Gastrocnemius medialis (tissue), 4 donors: ENCODE results near the gene XPA. TPM values are rescaled to one million over a fixed set of nuclear protein-coding genes. Genes with fewer than 3 reads are reported as not detected.

Experiments
- ATAC-seq, 2 donors: fragments of 150-250 bp; one replicate each; pipeline ENCODE4 v1.9.1; 2016
- DNase-seq, 2 donors: peaks; one replicate each; pipeline ENCODE4 v3.0.0-alpha.2; 2019
- H3K27ac ChIP-seq, 4 donors: fragments of 200-600 bp; sonication (generic); 1 replicate in 1 of 4; 2 replicates in 3 of 4; pipeline ENCODE4 v1.5.1; 2016 to 2018; ENCODE audit warnings: mild to moderate bottlenecking in 2 of 4, moderate library complexity in 1 of 4
- H3K27me3 ChIP-seq, 3 donors: fragments of 200-600 bp; sonication (generic) in 2 of 3; 1 replicate in 1 of 3; 2 replicates in 2 of 3; pipeline versions ENCODE4 v1.5.1 to v1.6.0; 2016 to 2019; ENCODE audit warnings: mild to moderate bottlenecking in 1 of 3, moderate library complexity in 1 of 3
- H3K36me3 ChIP-seq, 2 donors: fragments of 200-600 bp; sonication (generic) in 1 of 2; one replicate each; pipeline ENCODE4 v1.5.1; 2017 to 2018
- H3K4me1 ChIP-seq, 2 donors: fragments of 200-600 bp; sonication (generic) in 1 of 2; one replicate each; pipeline ENCODE4 v1.5.1; 2016 to 2017; ENCODE audit warnings: mild to moderate bottlenecking in 2 of 2
- H3K4me3 ChIP-seq, 4 donors: fragments of 200-600 bp; sonication (generic) in 3 of 4; 1 replicate in 1 of 4; 2 replicates in 3 of 4; pipeline ENCODE4 v1.5.1; 2016 to 2019; ENCODE audit warnings: mild to moderate bottlenecking in 2 of 4
- H3K9me3 ChIP-seq, 3 donors: fragments of 200-600 bp; sonication (generic) in 2 of 3; 1 replicate in 1 of 3; 2 replicates in 2 of 3; pipeline ENCODE4 v1.5.1; 2016 to 2019
- CTCF ChIP-seq, 5 experiments: fragments of 450-650 bp in 3 of 5; fragments of 200-600 bp in 2 of 5; sonication (generic) in 2 of 5; IDR thresholded peaks in 4 of 5; conservative IDR thresholded peaks in 1 of 5; 1 replicate in 4 of 5; 2 replicates in 1 of 5; pipeline ENCODE4 v1.5.1; 2016 to 2019; ENCODE audit warnings: antibody characterized with exemption in 5 of 5, mild to moderate bottlenecking in 3 of 5, moderate library complexity in 3 of 5
- POLR2A ChIP-seq, 2 donors: fragments of 450-650 bp; IDR thresholded peaks; one replicate each; pipeline ENCODE4 v1.6.1; 2017; ENCODE audit warnings: antibody characterized with exemption in 2 of 2, mild to moderate bottlenecking in 2 of 2, moderate library complexity in 2 of 2
- in situ Hi-C, 4 donors: fragments of 200-750 bp; cut with MboI; loops; one replicate each; pipeline versions ENCODE4 v1.15.0 to v1.8.0; 2017; ENCODE audit warnings: low sequenced_read_pairs in 4 of 4
- intact Hi-C: fragments of 100-400 bp; cut with DNase I; formaldehyde crosslinking; loops from one replicate; pipeline ENCODE4 v1.15.1; 2023; ENCODE audit warnings: low total_unique reads
- total RNA-seq, 4 donors: library from RNA; depleted of rRNA; stranded (reverse); fragments of >200 nt; gene quantifications; one replicate each; pipeline versions ENCODE4 v1.1.0 to v1.2.3, GENCODE V29; 2016

XPA gene
- total RNA-seq, 4 donors from 2014 or later = 4.8 to 14.8 (median 9.7) TPM

- in situ Hi-C loops = no loop called here
- no peak for TF ChIP-seq POLR2A (IDR thresholded peaks at IDR 0.05)
- no peak for TF ChIP-seq CTCF (IDR thresholded peaks at IDR 0.05 in 4 of 5, conservative IDR thresholded peaks at IDR 0.05 in 1 of 5)
- Histone ChIP-seq H3K27ac (no peak overlapping the region), H3K4me1 (no peaks in the 10 kb centered on the region), H3K36me3 (no peaks in the 10 kb centered on the region), H3K4me3 (no peak overlapping the region), H3K9me3 (no peaks in the 10 kb centered on the region), H3K27me3 (no peaks in the 10 kb centered on the region)
- DNase-seq (no peak), ATAC-seq (no peak)
- intact Hi-C loops = no loop called here
Observed at GRCh38 chr9:97726716-97727115, 29.6 kb upstream of the XPA start.

- Histone ChIP-seq H3K4me1 (no peaks in the 10 kb centered on the region), H3K4me3 (no peak overlapping the region), H3K36me3 (no peaks in the 10 kb centered on the region), H3K9me3 (no peaks in the 10 kb centered on the region), H3K27me3 (no peaks in the 10 kb centered on the region), H3K27ac (no peak overlapping the region)
- in situ Hi-C loops (loop anchor here in 3 of 4 donors (25.0 kb wide), 1 partner anchor 538 kb away; the partner anchor contains the start of gene TBC1D2 (in 3 of the 3)), intact Hi-C loops (no loop called here)
- ATAC-seq (no peak), DNase-seq (no peak)
- no peak for TF ChIP-seq CTCF (IDR thresholded peaks at IDR 0.05 in 4 of 5, conservative IDR thresholded peaks at IDR 0.05 in 1 of 5)
- TF ChIP-seq POLR2A (IDR thresholded peaks at IDR 0.05) = no peak
Observed at GRCh38 chr9:97723819-97724218, 26.7 kb upstream of the XPA start.

- H3K27ac ChIP-seq = no peak overlapping the region
- no peak for TF ChIP-seq CTCF (IDR thresholded peaks at IDR 0.05 in 4 of 5, conservative IDR thresholded peaks at IDR 0.05 in 1 of 5)
- no peak for TF ChIP-seq POLR2A (IDR thresholded peaks at IDR 0.05)
- H3K36me3 ChIP-seq = no peaks in the 10 kb centered on the region
- DNase-seq (no peak), ATAC-seq (no peak)
- intact Hi-C loops (no loop called here), in situ Hi-C loops (loop anchor here in 3 of 4 donors (25.0 kb wide), 1 partner anchor 540 kb away; the partner anchor contains the start of gene TBC1D2 (in 3 of the 3))
- no peaks in the 10 kb centered on the region for H3K9me3 ChIP-seq
- no peak overlapping the region for H3K4me3 ChIP-seq
- H3K27me3 ChIP-seq = no peaks in the 10 kb centered on the region
- H3K4me1 ChIP-seq = no peaks in the 10 kb centered on the region
Observed at GRCh38 chr9:97722331-97722730, 25.2 kb upstream of the XPA start.

- no peaks in the 10 kb centered on the region for H3K9me3 ChIP-seq
- no peak for TF ChIP-seq POLR2A (IDR thresholded peaks at IDR 0.05)
- no peak for TF ChIP-seq CTCF (IDR thresholded peaks at IDR 0.05 in 4 of 5, conservative IDR thresholded peaks at IDR 0.05 in 1 of 5)
- H3K27ac ChIP-seq = no peak overlapping the region
- intact Hi-C loops = no loop called here
- H3K4me1 ChIP-seq = no peaks in the 10 kb centered on the region
- ATAC-seq = no peak
- no peaks in the 10 kb centered on the region for H3K36me3 ChIP-seq
- no peaks in the 10 kb centered on the region for H3K27me3 ChIP-seq
- in situ Hi-C loops = loop anchor here in 3 of 4 donors (25.0 kb wide), 1 partner anchor 541 kb away; the partner anchor contains the start of gene TBC1D2 (in 3 of the 3)
- no peak for DNase-seq
- no peak overlapping the region for H3K4me3 ChIP-seq
Observed at GRCh38 chr9:97721396-97721795, 24.3 kb upstream of the XPA start.

GRCh38 chr9:97717866-97718265 is 20.7 kb upstream of the XPA start:
- intact Hi-C loops = no loop called here
- DNase-seq = no peak
- H3K4me1 ChIP-seq = no peaks in the 10 kb centered on the region
- H3K36me3 ChIP-seq = no peaks in the 10 kb centered on the region
- no peak for ATAC-seq
- no peak overlapping the region for H3K4me3 ChIP-seq
- no peak overlapping the region for H3K27ac ChIP-seq
- H3K9me3 ChIP-seq = no peaks in the 10 kb centered on the region
- TF ChIP-seq CTCF (IDR thresholded peaks at IDR 0.05 in 4 of 5, conservative IDR thresholded peaks at IDR 0.05 in 1 of 5) = no peak
- in situ Hi-C loops = loop anchor here in 3 of 4 donors (10.0 to 25.0 kb wide), 2 partner anchors 177 to 544 kb away; partner anchors contain the start of gene TBC1D2 (in 3 of the 3)
- no peaks in the 10 kb centered on the region for H3K27me3 ChIP-seq
